ENCODE data around the gene RWDD3.

DNA sequence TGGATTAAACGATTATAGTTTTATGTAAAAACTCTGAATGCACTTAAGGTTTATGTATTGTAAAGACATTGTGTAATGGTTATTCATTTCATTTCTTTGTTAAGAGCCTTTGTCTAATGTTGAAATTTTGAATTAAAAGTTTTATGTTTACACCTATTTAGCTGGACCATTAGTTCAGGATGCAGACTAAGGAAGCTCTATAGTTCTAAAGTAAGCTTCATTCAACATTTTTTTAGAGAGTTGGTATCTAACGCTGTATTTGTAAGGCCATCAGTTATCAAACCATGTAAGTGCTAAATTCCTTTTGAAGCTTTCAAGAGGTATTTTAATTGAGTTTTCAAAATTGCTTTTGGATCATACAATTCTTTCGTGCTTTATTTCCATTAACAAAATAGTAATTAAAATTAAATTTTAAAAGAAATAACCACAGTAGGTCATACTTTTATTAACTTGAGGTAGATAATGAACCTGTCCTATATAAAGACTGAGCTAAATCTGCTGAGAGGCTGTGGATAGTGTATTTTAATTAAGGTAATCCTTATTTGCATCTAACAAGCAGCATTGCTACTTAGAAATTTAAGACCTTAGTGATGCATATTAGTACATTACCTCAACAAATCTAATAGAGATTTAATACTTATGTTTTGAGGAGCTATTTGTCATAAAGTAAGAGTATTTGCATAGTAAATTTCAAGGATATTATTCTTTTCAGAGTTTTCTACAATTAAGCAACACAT is 47.9 kb downstream of the RWDD3 start:
- TF ChIP-seq, protein P1, sequence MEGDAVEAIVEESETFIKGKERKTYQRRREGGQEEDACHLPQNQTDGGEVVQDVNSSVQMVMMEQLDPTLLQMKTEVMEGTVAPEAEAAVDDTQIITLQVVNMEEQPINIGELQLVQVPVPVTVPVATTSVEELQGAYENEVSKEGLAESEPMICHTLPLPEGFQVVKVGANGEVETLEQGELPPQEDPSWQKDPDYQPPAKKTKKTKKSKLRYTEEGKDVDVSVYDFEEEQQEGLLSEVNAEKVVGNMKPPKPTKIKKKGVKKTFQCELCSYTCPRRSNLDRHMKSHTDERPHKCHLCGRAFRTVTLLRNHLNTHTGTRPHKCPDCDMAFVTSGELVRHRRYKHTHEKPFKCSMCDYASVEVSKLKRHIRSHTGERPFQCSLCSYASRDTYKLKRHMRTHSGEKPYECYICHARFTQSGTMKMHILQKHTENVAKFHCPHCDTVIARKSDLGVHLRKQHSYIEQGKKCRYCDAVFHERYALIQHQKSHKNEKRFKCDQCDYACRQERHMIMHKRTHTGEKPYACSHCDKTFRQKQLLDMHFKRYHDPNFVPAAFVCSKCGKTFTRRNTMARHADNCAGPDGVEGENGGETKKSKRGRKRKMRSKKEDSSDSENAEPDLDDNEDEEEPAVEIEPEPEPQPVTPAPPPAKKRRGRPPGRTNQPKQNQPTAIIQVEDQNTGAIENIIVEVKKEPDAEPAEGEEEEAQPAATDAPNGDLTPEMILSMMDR (IDR thresholded peaks at IDR 0.05) = no peak
- TF ChIP-seq POLR2AphosphoS5 (IDR thresholded peaks at IDR 0.05) = no peak
